Heart left ventricle (tissue), 16 donors: ENCODE results near the gene JPH2. TPM values are rescaled to one million over a fixed set of nuclear protein-coding genes. Genes with fewer than 3 reads are reported as not detected.

Experiments
- ATAC-seq, 4 donors: fragments of 200-7000 bp; cut with Tn5 transposase; one replicate each; pipeline ENCODE4 v1.9.1; 2020 to 2022; ENCODE audit warnings: moderate library complexity in 4 of 4, mild to moderate bottlenecking in 3 of 4, moderate number of reproducible peaks in 1 of 4
- DNase-seq, 5 donors: peaks; one replicate each; pipeline ENCODE4 v3.0.0-alpha.2; 2020
- H3K27ac ChIP-seq, 12 donors: fragments of 200-600 bp; sonication (generic) in 4 of 12; one replicate each; pipeline versions ENCODE4 v1.5.0 to v1.8.0; 2016 to 2022; ENCODE audit warnings: mild to moderate bottlenecking in 2 of 12
- H3K27me3 ChIP-seq, 9 donors: fragments of 200-600 bp; sonication (generic) in 2 of 9; one replicate each; pipeline versions ENCODE4 v1.5.1 to v1.8.0; 2016 to 2022; ENCODE audit warnings: mild to moderate bottlenecking in 3 of 9
- H3K36me3 ChIP-seq, 9 donors: fragments of 200-600 bp; sonication (generic) in 2 of 9; one replicate each; pipeline versions ENCODE4 v1.5.0 to v1.8.0; 2018 to 2022; ENCODE audit warnings: mild to moderate bottlenecking in 2 of 9
- H3K4me1 ChIP-seq, 12 donors: fragments of 200-600 bp; sonication (generic) in 4 of 12; one replicate each; pipeline versions ENCODE4 v1.5.0 to v1.8.0; 2016 to 2022; ENCODE audit warnings: mild to moderate bottlenecking in 3 of 12
- H3K4me3 ChIP-seq, 12 donors: fragments of 200-600 bp; sonication (generic) in 4 of 12; one replicate each; pipeline versions ENCODE4 v1.5.0 to v1.8.0; 2017 to 2022; ENCODE audit warnings: mild to moderate bottlenecking in 9 of 12, moderate library complexity in 4 of 12
- H3K9me3 ChIP-seq, 12 donors: fragments of 200-600 bp; sonication (generic) in 4 of 12; one replicate each; pipeline versions ENCODE4 v1.5.0 to v1.8.0; 2016 to 2022; ENCODE audit warnings: mild to moderate bottlenecking in 1 of 12
- POLR2A ChIP-seq, 2 donors: fragments of 450-650 bp; IDR thresholded peaks; one replicate each; pipeline ENCODE4 v1.6.1; 2017; ENCODE audit warnings: antibody characterized with exemption in 2 of 2, mild to moderate bottlenecking in 2 of 2, moderate library complexity in 2 of 2
- WGBS, 4 donors: extraction: QIAGEN DNeasy Blood & Tissue Kit in 2 of 4; methylation state at CpG; one replicate each; pipeline versions ENCODE4 v1.1.5 to v1.1.7; 2013 to 2018; 5-methylcytosine and 5-hydroxymethylcytosine counted together
- intact Hi-C, 10 donors: fragments of 100-400 bp; cut with DNase I; formaldehyde crosslinking; loops; one replicate each; pipeline versions ENCODE4 v1.11.1 to v1.14.2; 2022
- polyA plus RNA-seq, 2 donors: library from polyadenylated mRNA; stranded (reverse); fragments of 200-250 nt; gene quantifications; one replicate each; pipeline ENCODE4 v1.2.3, GENCODE V29; 2013
- total RNA-seq, 9 donors: library from RNA; depleted of rRNA in 2 of 9; stranded (reverse); fragments of >200 nt in 2 of 9; fragmentation: NEBNext Ultra II Directional in 3 of 9; extraction: Animal tissue kit (Norgen Biotek cat#: 25700) in 3 of 9; gene quantifications; one replicate each; pipeline versions ENCODE4 v1.1.0 to v1.2.4, GENCODE V29; 2016 to 2023
- TF ChIP-seq, protein P1 (sequence below), 12 donors: fragments of 200-600 bp; sonication (generic) in 4 of 12; IDR thresholded peaks; one replicate each; pipeline versions ENCODE4 v1.5.0 to v1.8.0; 2018 to 2022; ENCODE audit warnings: antibody characterized with exemption in 12 of 12, mild to moderate bottlenecking in 5 of 12
- donor health status: ischemic (EF 13 %, LVEDD 7.1; RV severe dilation, severe dysfunction).
- donor health status: healthy with polysubstance abuse.
- donor health status: DM: no; HTN: yes; CAD: no.
- donor health status: DM: no; HTN: no; CAD: no.
- donor health status: ischemic (EF 25% LVEDD 6.9; RV normal size, moderate dysfunction).
- donor health status: ischemic (EF 25% LVEDD 5.7; RV mildly dilated, moderate dysfunction).
- donor health status: healthy.
- donor health status: DM: yes; HTN: yes; CAD: no.
- donor health status: ischemic (EF 35%, LVEDD 5.7; RV mildly dilated, moderate dysfunction).
- donor health status: nonischemic (EF 11% LVEDD 7.7; RV severe dilation, severe dysfunction).
- donor health status: DM: yes; HTN: yes; CAD: no.
- donor health status: PGD.
- donor health status: ischemic (EF 29% LVEDD 5.4; RV normal size, mild dysfunction).
- donor health status: nonischemic (EF 23%, LVEDD 6.1; RV moderate dilation, normal function).

JPH2 gene
- total and polyA plus RNA-seq, 11 donors = 99.5 to 219 (median 155) TPM

DNA sequence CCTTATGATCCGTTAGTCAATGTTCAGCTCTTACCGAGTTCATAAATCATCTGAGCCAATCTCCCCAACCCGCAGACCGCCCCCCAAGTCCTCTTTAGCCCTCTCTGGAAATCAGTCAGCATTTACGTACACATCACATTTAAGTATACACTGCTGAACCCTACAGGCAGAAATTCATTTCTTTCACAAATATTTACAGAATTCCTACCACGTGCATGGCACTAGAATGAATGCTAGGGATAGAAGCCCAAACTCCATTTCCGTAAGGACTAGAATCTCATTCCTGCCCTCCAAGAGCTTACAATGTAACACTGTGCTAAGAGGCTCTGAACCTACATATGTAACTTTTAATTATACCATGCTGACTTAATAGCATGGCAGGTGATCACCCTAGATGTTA, 21.8 kb upstream of the JPH2 start:
- TF ChIP-seq POLR2A (IDR thresholded peaks at IDR 0.05) = no peak
- TF ChIP-seq, protein P1, sequence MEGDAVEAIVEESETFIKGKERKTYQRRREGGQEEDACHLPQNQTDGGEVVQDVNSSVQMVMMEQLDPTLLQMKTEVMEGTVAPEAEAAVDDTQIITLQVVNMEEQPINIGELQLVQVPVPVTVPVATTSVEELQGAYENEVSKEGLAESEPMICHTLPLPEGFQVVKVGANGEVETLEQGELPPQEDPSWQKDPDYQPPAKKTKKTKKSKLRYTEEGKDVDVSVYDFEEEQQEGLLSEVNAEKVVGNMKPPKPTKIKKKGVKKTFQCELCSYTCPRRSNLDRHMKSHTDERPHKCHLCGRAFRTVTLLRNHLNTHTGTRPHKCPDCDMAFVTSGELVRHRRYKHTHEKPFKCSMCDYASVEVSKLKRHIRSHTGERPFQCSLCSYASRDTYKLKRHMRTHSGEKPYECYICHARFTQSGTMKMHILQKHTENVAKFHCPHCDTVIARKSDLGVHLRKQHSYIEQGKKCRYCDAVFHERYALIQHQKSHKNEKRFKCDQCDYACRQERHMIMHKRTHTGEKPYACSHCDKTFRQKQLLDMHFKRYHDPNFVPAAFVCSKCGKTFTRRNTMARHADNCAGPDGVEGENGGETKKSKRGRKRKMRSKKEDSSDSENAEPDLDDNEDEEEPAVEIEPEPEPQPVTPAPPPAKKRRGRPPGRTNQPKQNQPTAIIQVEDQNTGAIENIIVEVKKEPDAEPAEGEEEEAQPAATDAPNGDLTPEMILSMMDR (IDR thresholded peaks at IDR 0.05) = no peak
- Histone ChIP-seq H3K27ac (peak overlapping the region in 7 of 12 donors; percentile 13 to 97 (median 92)), H3K4me3 (peak overlapping the region in 10 of 12 donors; percentile 66 to 98 (median 84)), H3K4me1 (peaks cover 7 to 71% (median 52%) of the 10 kb centered on the region in 12 donors), H3K9me3 (no peaks in the 10 kb centered on the region), H3K27me3 (no peaks in the 10 kb centered on the region), H3K36me3 (peaks cover 0 to 32% (median 23%) of the 10 kb centered on the region in 9 donors)
- ATAC-seq = no peak
- no peak for DNase-seq
- 32 to 41% (median 38%) methylated on average over 7 of the region's 7 CpGs for WGBS, 4 donors
- intact Hi-C loops = no loop called here

DNA sequence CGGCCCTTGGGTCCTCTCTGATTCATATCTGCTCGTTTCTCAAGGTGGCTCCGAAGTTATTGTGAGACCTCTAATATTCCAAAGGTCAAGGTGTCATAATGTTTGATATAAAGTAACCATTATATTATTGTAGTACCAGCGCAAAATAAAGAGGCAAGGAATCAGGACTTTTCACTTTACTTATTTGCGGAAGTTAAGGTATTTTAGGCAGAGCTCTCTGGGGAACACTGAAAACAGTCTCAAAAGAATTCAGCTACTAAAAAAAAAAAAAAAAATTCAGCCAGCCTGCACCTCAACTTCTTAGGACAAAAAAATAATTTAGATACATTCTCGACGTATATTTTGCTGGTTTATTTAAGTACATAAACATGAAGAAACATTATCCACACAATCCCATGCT, 21.2 kb upstream of the JPH2 start:
- intact Hi-C loops = no loop called here
- Histone ChIP-seq H3K36me3 (peaks cover 0 to 32% (median 23%) of the 10 kb centered on the region in 9 donors), H3K9me3 (no peaks in the 10 kb centered on the region), H3K27ac (peak overlapping the region in 9 of 12 donors; percentile 0 to 97 (median 55)), H3K4me1 (peaks cover 7 to 76% (median 54%) of the 10 kb centered on the region in 12 donors), H3K27me3 (no peaks in the 10 kb centered on the region), H3K4me3 (peak overlapping the region in 9 of 12 donors; percentile 66 to 98 (median 84))
- 34 to 54% (median 40%) methylated on average over 7 of the region's 7 CpGs for WGBS, 4 donors
- DNase-seq = no peak
- no peak for ATAC-seq
- TF ChIP-seq, protein P1 (IDR thresholded peaks at IDR 0.05) = no peak
- TF ChIP-seq POLR2A (IDR thresholded peaks at IDR 0.05) = no peak

DNA sequence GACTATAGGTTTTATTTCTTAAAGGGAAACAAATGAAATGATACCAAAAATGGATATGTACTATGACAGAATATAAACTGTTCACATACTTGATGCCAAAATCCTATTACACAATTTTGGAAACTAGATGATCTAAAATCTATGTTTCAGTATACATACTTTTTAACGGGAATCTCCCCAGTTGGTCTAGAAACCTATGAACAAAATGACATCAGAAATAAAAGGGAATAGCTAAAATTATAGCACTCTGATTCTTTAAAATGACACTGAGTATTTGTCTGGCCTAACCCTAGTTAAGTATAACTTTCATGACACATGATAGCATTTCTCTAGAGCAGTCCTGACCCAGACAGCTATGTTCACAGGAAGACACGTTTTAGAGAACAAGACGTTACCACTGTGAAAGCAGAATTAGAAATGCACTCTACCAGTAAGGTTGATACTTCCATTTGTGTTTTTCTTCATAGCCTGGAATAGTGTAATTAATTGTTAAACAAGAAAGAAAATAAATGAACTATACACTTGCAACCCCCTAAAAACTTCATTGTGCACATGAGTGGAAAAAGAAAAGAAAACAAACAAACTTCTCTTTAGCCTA, 20.2 kb upstream of the JPH2 start:
- peak overlapping the region; percentile 0 to 97 (median 26) for H3K27ac ChIP-seq
- ATAC-seq (no peak), DNase-seq (no peak)
- no peaks in the 10 kb centered on the region for H3K27me3 ChIP-seq
- TF ChIP-seq POLR2A (IDR thresholded peaks at IDR 0.05) = no peak
- TF ChIP-seq, protein P1 (IDR thresholded peaks at IDR 0.05) = no peak
- intact Hi-C loops = no loop called here
- H3K36me3 ChIP-seq = peaks cover 0 to 40% (median 31%) of the 10 kb centered on the region in 9 donors
- no peaks in the 10 kb centered on the region for H3K9me3 ChIP-seq
- peaks cover 7 to 78% (median 57%) of the 10 kb centered on the region in 12 donors for H3K4me1 ChIP-seq
- 22 to 34% (median 26%) methylated on average over 3 of the region's 3 CpGs for WGBS, 4 donors
- H3K4me3 ChIP-seq = peak overlapping the region in 1 of 12 donors; percentile 7

DNA sequence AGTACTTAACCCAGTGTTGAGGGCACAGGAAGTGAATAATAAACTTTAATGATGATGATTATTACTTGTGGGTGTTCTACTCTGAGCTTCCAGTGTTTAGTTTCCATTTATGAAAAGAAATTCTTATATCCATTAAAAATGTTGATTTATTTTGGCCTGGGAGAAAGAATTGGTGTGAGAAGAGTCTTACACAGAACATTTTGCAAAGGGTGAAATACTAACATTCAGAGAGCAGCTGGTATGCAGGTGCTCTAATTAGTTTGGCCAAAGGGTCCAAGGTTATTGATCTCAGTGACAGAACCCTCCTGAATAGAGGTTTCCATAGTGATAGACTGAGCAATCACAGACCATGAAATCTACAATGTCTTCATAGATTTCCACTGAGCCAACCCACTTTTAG, 19.1 kb upstream of the JPH2 start:
- no peak for ATAC-seq
- Histone ChIP-seq H3K27me3 (no peaks in the 10 kb centered on the region), H3K4me1 (peaks cover 7 to 73% (median 49%) of the 10 kb centered on the region in 12 donors), H3K27ac (peak overlapping the region in 2 of 12 donors; percentile 55 to 91), H3K9me3 (no peaks in the 10 kb centered on the region), H3K36me3 (peaks cover 0 to 51% (median 42%) of the 10 kb centered on the region in 9 donors), H3K4me3 (no peak overlapping the region)
- intact Hi-C loops = no loop called here
- TF ChIP-seq, protein P1 (IDR thresholded peaks at IDR 0.05) = no peak
- no peak for TF ChIP-seq POLR2A (IDR thresholded peaks at IDR 0.05)
- no peak for DNase-seq
